ENCODE data around the gene HBG2.
"Not testable (repeated sequence)": the region's sequence is repeated elsewhere in the genome, so short reads cannot be mapped to it uniquely, and the experiment has no call there.

HBG2 gene

DNA sequence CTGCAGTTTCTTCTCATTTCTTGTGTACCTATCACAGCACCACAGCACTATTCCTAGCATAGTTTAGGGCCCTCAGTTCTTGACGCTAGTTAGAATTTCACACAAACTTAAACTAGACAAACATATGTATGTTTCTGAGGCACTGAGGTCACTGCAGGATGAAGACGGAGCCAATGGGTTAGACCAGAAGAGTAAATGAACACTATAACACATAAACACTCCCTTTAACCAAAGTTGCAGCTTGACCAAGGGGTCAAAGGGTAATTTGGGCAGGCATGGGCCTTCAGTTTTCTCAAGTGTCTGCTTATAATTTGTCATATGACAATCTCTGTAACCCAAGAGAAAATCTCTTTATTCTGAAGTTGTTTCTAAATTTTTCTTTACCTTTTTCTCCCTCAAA is 28.0 kb upstream of the HBG2 start:
- no peak for DNase-seq (ENCODE audit: low spot score)

DNA sequence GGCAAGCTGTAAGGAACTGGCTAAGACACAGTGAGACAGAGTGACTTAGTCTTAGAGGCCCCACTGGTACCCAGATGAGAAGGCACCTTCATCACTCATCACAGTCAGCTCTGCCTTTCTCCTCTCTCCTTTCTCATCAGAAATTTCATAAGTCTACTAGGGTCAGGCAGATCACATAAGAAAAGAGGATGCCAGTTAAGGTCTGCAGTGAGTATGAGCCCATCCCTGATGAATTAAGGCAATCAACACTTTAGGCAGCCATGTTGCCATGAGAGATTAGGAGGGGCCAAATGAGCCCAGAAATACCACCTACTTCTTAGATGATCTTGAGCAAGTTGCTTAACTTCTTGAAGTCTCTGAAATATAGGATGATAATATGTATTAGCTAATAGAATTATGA is 27.0 kb upstream of the HBG2 start:
- DNase-seq (ENCODE audit: low spot score): no peak

DNA sequence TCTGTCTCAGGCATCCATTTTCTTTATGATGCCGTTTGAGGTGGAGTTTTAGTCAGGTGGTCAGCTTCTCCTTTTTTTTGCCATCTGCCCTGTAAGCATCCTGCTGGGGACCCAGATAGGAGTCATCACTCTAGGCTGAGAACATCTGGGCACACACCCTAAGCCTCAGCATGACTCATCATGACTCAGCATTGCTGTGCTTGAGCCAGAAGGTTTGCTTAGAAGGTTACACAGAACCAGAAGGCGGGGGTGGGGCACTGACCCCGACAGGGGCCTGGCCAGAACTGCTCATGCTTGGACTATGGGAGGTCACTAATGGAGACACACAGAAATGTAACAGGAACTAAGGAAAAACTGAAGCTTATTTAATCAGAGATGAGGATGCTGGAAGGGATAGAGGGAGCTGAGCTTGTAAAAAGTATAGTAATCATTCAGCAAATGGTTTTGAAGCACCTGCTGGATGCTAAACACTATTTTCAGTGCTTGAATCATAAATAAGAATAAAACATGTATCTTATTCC is 26.1 kb upstream of the HBG2 start:
- no peak for DNase-seq (ENCODE audit: low spot score)

DNA sequence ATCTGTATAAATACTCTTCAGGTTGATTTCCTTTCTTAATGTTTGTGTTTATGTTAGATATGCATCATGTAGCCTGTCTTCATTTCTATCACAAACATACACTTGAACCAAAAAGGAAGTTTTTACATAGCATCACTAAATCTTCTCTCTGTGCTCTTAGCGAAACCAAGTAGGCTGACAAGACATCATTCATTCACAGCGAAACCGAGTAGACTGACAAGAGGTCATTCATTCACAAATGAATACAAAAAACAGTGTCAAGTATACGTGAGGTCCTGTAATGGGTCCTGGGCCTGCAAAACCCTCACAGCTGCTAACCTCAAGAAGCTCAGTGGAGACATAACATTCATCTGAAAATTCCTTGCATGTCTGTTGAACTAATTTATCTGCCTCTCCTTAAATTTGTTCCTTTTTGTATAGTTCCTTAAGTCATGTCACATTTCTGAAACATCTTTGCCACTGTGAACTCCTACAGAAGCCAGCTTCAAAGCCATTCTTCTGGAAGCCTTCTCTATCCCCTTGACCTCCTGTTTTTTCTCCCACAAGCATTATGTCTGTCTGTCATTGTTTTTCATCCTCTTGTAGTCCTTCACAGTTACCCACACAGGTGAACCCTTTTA is 25.0 kb upstream of the HBG2 start:
- DNase-seq (ENCODE audit: low spot score): no peak

DNA sequence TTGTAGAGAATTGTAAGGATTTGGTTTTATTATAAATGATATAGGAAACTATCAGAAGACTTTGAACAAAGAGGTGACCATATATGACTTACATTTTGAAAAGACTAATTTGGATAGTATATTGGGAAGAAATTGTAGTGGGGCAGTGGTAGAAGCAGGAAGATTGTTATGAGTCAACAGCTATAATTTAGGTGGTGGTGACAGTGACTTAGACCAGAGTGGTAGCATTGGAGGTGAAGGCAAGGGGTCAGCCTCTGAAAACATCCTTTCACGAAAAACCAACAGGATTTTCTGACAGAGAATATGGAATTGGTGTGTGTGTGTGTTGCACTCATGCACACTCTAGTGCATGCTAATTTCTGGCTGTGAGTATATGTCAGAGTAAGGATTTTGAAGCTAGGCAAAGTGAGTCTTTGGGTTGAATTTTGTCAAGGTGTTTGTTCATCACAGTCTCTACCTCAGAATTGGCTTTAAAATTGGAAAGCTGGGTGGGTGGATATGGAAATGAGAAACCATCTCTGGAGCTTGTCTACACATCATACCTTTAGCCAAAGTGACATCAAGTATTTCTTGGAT is 23.3 kb upstream of the HBG2 start:
- no peak for DNase-seq (ENCODE audit: low spot score)

DNA sequence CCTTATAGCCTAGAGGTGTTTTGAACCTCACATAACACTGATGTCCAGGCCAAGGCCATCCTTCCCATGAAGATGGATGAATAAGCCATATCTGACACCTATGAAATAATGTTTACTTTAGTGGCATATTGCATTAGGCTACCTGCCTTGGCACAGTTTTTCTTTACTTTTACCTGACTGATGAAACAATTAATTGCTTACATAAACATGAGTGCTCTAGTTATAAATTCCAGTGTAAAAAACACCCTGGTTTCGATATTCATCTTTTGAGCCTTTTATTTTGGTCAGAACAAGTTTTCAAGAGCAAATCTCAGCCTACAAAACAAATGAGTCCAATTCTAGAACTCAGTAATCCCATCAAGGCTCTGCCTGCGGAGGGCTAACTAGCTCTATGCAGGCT is 22.1 kb upstream of the HBG2 start:
- no peak for DNase-seq (ENCODE audit: low spot score)

DNA sequence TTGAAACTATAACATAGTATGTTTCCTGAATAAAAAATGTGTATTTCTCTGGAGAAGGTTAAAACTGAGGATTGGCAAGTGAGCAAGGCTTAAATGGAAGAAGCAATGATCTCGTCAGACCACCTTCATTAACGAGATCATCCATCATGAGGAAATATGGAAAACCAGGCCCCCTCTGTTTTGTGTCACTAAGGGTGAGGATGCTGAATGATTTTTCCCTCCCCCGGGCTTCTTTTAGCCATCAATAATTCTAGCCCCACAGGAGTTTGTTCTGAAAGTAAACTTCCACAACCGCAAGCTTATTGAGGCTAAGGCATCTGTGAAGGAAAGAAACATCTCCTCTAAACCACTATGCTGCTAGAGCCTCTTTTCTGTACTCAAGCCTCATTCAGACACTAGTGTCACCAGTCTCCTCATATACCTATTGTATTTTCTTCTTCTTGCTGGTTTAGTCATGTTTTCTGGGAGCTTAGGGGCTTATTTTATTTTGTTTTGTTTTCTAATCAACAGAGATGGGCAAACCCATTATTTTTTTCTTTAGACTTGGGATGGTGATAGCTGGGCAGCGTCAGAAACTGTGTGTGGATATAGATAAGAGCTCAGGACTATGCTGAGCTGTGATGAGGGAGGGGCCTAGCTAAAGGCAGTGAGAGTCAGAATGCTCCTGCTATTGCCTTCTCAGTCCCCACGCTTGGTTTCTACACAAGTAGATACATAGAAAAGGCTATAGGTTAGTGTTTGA is 21.0 kb upstream of the HBG2 start:
- no peak for DNase-seq (ENCODE audit: low spot score)

DNA sequence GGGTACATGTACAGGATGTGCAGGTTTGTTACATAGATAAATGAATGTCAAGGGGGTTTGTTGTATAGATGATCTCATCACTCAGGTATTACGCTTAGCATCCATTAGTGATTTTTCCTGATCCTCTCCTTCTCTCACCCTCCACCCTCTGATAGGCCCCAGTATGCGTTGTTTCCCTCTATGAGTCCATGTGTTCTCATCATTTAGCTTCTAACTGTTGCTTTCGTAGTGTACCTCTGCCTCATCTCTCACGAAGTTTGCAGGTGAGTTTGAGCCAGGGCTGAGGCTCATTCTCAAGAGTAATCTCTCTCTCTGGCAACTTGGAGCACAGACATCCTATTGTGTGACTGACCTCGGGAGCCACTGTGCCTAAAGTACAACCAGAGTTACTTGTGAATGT is 19.8 kb upstream of the HBG2 start:
- no peak for DNase-seq (ENCODE audit: low spot score)

DNA sequence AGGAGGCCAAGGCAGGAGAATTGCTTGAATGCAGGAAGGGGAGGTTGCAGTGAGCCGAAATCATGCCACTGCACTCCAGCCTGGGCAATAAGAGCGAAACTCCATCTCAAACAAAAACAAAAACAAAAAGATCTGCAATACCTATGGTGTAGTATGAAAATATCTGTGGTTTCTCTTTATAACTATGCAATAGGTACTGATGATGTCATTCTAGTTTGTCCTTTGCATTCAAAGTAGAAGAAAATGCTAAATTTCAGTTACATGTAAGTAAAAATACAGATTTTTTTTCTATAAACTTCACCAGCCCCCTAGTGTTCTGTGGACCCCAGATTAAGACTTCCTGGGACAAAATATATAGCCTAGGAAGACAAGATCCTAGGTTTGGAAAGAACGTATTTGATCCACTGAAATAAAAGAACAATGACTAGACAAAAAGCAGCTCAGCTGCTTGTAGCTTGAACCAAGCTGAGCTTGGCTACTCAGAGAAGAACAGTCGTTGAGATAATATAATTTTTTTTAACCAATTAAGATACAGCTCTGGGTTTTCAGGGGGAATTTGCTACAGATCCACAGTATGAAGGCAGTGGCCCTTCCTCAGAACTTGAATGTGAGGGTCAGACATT is 17.9 kb upstream of the HBG2 start:
- DNase-seq (ENCODE audit: low spot score): no peak

DNA sequence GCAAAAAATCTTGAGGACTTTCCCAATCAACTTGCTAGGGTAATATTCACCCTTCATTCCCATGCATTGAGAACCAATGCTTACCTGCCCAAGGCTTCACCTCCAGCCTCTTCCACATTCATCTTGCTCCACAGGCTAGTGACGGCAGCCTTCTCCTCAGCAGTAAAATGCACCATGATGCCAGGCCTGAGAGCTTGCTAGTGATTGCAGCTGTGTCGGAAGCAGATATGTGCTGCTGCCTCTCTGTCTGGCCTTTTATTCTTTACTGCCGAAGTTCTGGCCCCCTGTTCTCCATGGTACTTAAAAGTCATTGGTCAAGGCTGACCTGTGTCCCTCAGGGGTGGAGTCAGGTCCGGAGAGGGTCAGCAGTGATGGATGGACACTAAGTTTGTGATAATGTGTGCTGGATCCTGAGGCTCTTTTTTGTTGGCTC is 15.2 kb upstream of the HBG2 start, which contains the start of gene HBE1:
Gene HBE1 (minus strand): TSS at position 231 of the 433 bp plus-strand sequence. CDS start 55 bp downstream, at position 176.
- DNase-seq (ENCODE audit: low spot score): no peak

DNA sequence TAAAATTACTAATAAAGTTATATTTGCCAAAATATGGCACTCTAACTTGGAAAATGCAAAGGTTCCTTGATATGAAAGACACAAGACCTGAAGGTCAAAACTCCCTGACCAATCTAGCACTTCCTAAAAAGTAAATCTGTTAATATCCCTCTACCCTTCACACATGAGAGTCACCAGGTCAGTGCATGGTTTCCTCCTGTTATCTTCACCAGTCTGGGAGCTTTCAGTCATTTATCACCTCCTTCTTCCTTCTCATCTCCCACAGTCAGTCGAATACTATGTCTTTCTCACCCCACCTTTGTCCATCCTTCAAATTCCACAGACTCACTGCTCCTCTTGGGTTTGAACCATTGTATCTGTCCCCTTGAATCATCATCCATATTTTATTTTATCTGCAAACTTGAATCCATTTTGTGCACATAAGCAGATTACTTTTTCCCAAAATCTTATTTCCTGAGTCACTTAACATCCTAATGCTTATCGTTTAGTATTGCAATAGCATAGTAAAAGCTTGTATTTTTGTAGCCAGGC is 12.5 kb upstream of the HBG2 start:
- DNase-seq (ENCODE audit: low spot score): no peak

DNA sequence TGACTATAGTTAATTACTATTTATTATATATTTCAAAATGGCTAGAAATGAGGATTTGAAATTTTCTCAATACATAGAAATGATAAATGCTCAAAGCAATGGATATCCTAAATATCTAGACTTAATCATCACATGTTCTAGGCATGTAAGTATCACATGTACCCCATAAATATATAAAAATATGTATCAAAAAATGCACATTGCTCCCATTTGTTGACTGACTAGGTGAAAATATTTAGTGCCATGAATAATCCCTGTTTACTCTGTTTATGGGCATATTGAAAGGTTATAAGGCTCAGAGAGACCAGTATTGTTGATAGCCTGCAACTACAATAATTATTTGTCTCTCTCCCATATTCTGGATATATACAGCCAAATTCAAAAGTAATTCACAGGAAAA is 12.0 kb upstream of the HBG2 start:
- DNase-seq (ENCODE audit: low spot score): no peak

DNA sequence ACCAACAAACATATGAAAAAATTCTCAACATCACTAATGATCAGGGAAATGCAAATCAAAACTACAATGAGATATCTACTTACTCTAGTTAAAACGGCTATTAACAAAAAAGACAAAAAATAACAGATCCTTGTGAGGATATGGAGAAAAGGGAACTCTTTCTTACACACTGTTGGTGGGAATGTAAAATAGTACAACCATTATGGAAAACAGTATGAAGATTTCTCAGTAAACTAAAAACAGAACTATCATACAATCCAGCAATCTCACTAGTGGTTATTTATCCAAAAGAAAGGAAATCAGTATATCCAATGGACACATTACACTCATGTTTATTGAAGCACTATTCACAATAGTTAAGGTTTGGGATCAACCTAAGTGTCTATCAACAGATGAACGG is 11.3 kb upstream of the HBG2 start:
- no peak for DNase-seq (ENCODE audit: low spot score)

DNA sequence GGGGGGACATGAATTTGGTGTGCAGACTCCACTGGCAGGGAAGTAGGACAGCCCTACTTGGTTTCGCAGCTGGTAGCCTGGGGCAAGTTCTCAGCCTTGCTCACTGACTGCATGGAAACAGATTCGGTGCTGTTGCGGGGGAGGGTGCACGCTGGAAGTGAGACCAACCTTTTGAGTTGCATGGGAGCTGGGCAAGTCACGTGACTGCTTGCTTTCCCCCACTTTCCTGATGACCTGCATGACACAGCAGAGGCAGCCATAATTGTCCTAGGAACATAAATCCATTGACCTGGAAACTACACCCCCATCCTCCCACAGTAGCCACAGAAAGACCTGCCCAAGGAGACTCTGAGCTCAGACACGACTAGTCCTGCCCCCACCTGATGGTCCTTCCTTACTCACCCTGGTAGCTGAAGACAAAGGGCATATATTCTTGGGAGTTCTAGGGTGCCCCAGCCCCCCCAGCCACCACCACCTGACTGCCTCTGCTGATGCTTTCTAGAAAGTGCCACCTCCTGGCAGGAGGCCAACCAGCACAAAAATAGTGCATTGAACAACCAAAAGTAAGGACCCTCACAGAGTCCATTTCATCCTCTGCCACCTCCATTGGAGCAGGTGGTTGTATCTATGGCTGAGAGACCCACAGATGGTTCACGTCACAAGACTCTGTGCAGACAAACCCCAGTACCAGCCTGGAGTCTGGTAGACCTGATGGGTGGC is 4.1 kb upstream of the HBG2 start:
- no peak for DNase-seq (ENCODE audit: low spot score)

DNA sequence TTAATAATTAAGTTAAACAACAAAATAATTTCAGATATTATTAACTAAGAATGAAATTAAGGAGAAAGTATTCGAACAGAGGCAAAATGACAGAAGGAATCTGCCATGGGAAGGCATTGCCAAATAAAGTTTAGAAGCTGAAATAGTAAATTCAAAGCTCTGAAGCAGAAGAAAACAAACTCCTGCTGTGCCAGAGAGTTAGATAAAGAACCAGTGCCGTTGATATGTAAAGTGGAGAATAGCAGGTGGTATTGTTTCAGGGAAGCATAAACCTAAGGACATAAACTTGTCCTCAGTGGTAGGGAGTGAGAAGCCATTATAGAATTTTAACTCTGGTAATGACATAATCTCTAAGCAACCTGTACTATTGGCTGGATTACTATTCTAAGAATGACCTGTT is 2.7 kb upstream of the HBG2 start:
- no peak for DNase-seq (ENCODE audit: low spot score)

DNA sequence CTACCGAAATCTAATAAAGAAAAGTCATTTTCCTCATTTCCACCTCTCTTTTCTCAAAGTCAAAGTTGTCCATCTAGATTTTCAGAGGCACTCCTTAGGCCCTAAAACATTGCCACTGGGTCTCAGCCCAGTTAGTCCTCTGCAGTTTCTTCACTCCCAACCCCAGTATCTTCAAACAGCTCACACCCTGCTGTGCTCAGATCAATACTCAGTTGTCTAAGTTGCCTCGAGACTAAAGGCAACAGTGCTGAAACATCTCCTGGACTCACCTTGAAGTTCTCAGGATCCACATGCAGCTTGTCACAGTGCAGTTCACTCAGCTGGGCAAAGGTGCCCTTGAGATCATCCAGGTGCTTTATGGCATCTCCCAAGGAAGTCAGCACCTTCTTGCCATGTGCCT is 558 bp downstream of the HBG2 start:
- DNase-seq (ENCODE audit: low spot score): not testable (repeated sequence)

DNA sequence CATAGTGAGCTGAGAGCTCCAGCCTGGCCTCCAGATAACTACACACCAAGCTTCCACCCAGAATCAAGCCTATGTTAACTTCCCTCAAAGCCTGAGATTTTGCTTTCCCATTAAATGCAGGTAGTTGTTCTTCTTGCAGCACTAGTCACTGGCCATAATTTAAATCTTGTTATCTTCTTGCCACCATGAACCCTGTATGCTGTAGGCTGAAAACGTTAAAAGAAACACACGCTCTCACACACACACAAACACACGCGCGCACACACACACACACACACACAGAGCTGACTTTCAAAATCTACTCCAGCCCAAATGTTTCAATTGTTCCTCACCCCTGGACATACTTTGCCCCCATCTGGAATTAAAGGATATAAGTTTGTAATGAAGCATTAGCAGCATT is 1.1 kb downstream of the HBG2 start:
- DNase-seq (ENCODE audit: low spot score): not testable (repeated sequence)

DNA sequence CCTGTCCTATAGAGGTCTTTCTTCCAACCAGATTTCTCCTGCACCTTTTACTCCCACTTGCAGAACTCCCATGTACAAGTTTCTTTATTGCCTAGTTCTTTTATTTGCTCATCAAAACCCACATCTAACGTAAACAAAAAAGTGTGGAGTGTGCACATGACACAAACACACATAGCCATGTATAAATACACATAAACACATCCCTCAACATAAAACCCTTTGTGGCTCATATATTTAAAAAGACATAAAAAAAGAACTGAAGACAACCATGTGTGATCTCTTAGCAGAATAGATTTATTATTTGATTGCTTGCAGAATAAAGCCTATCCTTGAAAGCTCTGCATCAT is 1.7 kb downstream of the HBG2 start:
- DNase-seq (ENCODE audit: low spot score): no peak

DNA sequence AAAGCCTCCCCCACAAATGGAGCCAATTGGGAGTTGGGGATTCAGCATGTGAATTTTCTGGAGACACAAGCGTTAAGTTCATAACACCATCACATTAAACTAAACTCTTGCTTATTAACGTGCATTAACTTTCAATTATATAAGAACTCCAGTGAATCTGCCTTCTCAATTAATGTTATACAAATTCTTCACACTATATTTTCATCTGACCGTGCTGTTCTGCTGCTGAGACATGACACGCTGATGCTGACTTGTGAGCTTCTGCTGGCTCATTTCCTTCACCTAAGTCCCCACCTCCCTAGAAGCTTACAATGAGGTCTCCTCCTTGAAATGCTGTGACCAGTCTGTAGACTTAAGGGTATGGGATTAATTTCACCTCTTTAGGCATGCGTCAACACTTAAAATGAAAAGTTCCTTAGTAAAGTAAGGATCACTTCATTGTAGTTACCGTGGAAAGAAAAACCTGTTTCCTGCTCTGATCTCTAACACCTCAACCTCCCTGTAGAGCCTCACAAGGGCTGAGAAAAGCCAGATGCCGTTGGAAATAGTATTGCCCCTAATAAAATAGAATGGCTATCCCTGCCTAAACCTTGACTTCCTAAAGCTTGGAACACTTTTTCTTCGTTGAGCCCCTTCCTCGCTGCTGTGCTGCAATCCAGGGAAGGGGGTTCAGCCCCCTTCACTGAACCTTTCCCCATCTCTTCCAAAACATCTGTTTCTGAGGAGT is 2.2 kb downstream of the HBG2 start:
- no peak for DNase-seq (ENCODE audit: low spot score)

DNA sequence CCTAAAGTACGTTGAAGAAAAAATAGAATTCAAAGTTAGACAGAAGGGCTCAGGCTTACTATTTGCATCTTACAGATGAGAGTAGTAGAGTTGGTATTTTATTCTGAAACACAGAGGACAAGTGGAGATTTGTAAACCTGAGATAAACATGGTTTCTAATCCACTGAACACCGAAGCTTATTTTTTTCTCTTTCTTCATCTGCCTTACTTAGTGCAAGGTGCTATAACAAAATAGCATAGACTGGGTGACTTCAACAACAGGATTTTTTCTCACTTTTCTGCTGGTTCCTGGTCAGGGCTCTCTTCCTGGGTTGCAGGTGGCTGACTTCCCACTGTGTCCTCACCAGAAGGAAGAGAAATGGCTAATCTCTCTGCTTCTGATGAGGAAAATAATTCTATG is 2.8 kb downstream of the HBG2 start:
- no peak for DNase-seq (ENCODE audit: low spot score)
